D341Med (cell line): Measurements from ENCODE around the gene PAH.

Experiments
- DNase-seq: peaks from one replicate; pipeline ENCODE4 v3.0.0; 2012; ENCODE audit warnings: low spot score

Gene PAH

GRCh38 chr12:102917026-102917787 is at the start of gene PAH:
Gene PAH, minus strand, starts transcription at chr12:102917244. Its CDS starts 114 bp downstream, at chr12:102917130.
- no peak for DNase-seq

- DNase-seq, result no peak
These were observed 49.3 kb upstream of the PAH start for GRCh38 chr12:102966200-102966863.

DNA sequence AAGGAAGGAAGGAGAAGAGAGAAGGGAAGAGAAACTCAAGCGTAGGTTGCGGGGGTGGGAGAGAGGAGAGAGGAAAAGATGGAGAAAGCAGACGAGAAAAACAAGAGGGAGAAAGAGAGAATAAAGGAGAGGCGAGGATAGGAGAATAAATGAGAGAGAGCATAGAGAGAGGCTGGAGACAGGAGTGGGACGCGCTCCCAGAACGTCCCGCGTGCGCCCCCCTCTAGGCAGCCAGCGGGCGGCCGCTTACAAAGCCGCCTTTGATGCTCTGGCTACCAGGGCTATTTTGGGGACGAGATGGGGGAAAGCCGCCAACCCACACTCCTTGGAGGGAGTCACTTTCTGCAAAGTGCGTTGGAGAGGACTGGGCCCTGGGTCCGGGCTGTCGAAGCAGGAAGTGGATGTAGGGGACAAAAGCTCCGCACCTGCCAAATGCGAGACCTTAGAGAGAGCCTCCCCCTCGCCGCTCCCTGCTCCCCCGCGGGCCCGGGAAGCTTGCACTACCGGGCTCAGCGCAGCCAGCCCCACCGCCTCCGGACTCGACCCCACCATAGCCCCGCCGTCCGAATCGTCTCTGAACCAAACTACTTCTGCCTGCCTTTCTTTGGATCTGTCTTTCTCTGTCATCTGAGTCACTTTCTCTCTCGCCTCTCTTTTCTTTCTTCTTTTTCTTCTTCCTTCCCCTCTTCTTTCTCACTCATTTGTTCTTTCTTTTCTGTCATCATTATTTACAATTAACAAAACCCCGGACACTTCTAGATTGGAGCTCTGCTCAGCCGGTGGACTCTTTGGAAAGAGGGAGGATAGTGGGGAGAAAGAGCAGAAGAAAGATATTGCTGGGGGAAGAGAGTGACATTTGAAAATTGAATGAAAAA is 48.5 kb upstream of the PAH start:
- no peak for DNase-seq

- DNase-seq, result no peak
These were observed 47.8 kb upstream of the PAH start for GRCh38 chr12:102964872-102965271.

DNA sequence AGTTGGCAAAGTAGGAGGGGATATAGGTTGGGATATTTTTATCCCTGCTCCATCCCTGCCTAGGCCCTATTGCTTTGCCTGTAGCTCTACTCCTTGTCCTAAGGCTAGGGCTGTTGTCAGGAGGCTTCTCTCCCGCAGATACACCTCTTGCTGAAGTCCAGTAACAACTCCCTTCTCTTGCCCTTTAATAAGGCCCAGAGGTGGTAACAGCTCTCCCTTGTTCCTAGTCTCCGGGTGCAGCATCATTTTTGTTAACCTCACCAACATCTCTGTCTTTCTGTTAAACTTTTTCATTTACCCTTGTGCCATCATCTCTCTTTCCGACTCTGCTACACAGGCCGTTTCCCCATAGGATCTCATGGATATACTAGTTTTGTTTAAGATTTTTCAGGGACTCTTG is 46.8 kb upstream of the PAH start:
- DNase-seq, result no peak

DNA sequence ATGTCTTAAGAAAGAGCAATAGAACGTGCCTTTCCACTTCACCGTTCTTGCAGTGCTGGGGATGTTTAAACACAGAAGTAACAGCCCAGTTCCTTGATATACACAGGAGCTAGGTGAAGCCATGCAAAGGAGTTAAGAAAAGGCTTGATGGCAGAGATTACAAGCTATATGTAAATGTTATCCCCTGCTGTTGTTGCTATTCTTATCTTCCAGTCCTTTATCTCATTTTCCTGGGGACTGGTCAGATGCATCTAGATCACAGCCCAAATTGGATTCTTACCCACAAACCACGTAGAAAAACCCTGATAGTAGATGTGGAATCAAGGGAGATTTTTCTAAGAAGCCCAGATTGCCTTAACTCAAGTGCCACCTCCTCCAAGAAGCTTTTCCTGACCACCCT is 45.9 kb upstream of the PAH start:
- no peak for DNase-seq

GRCh38 chr12:102962532-102962931 is 45.5 kb upstream of the PAH start:
- DNase-seq, result no peak

- no peak for DNase-seq
These were observed 44.4 kb upstream of the PAH start for GRCh38 chr12:102961466-102961855.

GRCh38 chr12:102960766-102961465 is 43.9 kb upstream of the PAH start:
- no peak for DNase-seq

DNA sequence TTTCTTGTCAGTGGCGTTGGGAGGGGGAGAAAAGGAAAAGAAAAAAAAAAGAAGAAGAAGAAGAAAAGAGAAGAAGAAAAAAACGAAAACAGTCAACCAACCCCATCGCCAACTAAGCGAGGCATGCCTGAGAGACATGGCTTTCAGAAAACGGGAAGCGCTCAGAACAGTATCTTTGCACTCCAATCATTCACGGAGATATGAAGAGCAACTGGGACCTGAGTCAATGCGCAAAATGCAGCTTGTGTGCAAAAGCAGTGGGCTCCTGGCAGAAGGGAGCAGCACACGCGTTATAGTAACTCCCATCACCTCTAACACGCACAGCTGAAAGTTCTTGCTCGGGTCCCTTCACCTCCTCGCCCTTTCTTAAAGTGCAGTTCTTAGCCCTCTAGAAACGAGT is 42.3 kb upstream of the PAH start:
- DNase-seq, result no peak

- DNase-seq, result no peak
These were observed 41.8 kb upstream of the PAH start for GRCh38 chr12:102958830-102959176.

DNA sequence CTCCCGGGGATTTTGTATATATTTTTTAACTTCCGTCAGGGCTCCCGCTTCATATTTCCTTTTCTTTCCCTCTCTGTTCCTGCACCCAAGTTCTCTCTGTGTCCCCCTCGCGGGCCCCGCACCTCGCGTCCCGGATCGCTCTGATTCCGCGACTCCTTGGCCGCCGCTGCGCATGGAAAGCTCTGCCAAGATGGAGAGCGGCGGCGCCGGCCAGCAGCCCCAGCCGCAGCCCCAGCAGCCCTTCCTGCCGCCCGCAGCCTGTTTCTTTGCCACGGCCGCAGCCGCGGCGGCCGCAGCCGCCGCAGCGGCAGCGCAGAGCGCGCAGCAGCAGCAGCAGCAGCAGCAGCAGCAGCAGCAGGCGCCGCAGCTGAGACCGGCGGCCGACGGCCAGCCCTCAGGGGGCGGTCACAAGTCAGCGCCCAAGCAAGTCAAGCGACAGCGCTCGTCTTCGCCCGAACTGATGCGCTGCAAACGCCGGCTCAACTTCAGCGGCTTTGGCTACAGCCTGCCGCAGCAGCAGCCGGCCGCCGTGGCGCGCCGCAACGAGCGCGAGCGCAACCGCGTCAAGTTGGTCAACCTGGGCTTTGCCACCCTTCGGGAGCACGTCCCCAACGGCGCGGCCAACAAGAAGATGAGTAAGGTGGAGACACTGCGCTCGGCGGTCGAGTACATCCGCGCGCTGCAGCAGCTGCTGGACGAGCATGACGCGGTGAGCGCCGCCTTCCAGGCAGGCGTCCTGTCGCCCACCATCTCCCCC is 41.2 kb upstream of the PAH start:
- DNase-seq, result peak; percentile 80

DNA sequence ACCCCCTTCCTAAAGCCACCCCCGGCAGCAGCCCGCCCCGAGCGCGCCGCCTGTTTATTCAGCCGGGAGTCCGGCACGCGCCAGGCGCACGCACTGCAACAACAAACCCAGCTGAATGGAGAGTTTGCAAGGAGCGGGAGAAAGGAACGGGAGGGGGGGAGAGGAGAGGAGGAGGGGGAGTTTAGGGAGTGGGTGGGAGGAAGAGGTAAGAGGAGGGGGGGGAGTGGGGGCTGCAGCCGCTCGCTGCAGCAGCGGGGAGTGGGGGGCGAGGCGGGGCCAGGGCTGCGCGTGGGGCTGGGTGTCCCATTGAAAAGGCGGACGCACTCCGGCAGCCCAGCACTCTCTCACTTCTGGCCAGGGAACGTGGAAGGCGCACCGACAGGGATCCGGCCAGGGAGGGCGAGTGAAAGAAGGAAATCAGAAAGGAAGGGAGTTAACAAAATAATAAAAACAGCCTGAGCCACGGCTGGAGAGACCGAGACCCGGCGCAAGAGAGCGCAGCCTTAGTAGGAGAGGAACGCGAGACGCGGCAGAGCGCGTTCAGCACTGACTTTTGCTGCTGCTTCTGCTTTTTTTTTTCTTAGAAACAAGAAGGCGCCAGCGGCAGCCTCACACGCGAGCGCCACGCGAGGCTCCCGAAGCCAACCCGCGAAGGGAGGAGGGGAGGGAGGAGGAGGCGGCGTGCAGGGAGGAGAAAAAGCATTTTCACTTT is 40.5 kb upstream of the PAH start, which contains the start of gene ASCL1:
Gene ASCL1 (plus strand): TSS at position 336 of the 712 bp plus-strand sequence. CDS start 571 bp downstream, outside the sequence.
- DNase-seq, result peak; percentile 83

DNA sequence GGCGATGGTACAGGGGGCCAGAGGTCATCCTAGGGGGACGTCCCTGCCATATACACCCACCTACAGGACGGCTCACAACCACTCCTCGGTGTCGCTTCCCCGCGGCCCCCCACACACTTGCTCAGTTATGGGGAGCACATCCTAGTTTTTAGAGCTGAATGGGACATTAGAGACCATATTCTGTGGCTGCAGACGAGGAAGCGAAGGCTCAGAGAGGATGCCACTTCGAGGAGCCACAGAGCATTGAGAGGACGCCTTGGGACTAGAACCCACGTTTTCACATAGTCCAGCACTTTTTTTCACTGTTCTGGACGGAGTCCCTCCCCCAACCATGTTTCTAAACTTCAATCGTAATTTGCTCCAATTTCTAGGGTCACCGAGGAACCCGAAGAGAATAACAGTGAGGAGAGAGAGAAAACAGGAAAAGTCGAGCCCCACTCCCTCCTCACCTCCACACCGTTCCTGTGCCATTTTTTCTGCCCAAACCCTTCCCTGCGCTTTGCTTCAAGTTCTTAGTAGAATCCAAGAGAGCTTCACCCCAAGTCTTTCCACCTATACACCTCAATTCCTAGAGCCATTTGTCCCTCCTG is 39.8 kb upstream of the PAH start:
- DNase-seq, result no peak

- no peak for DNase-seq
These were observed 39.1 kb upstream of the PAH start for GRCh38 chr12:102955926-102956737.

GRCh38 chr12:102954134-102954533 is 37.1 kb upstream of the PAH start:
- no peak for DNase-seq

GRCh38 chr12:102953221-102953620 is 36.2 kb upstream of the PAH start:
- DNase-seq, result no peak

DNA sequence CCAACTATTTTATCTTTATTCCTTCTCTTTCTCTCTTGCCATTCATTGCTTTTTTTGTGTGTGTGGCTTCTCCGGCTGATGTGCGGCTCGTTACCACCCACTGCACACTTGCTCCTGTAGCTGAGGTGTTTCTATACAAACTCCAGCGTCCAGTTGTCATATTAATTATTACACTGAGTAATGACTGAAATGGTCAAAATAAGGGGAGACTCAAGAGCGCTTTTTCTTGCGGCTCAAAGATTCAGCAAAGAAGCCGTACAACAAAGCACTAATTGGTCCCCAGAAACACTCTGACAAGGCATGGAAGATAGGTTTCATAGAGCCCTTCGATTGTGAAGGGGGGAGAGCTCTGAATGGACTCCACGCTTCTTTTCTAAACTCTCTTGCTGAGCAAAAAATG is 34.8 kb upstream of the PAH start:
- no peak for DNase-seq

DNA sequence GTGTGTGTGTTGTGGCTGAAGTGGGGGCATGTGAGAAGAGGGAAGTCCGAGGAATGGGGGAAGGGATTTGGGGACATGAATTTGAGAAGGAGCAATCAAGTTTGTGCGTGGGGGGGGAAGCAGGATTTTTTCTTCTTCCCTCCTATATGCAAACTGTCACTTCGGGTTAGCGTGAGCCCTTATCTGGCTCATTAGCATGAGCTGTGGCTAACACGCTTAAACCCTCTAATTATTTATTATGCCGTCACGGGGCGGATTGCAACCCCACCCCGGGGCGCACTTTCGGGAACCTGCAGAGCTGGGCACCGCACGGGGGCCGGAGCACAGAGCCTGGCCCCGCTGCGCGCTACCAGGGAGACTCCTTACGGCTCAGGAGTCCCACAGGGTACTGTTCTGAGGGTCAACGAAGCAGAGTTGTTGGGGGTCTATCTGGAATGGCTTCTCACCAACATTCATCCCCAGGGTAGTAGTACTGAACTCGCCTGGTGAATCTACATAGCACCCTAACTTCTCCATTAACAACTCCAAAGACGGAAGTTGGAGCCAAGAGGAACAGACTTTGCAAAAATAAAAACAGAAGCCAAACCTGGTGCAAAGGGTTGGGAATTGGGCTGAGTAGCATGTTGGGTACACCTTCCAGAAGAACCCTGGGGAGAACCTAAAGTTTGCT is 34.0 kb upstream of the PAH start:
- no peak for DNase-seq
